GM23338 (cell line): Measurements from ENCODE around the gene ZFP62. TPM values are rescaled to one million over a fixed set of nuclear protein-coding genes. Genes with fewer than 3 reads are reported as not detected.

Experiments used
- ETS1 ChIP-seq: IDR thresholded peaks from 2 replicates; pipeline ENCODE4 v1.6.1; 2016; ENCODE audit warnings: antibody characterized with exemption
- JUNB ChIP-seq: IDR thresholded peaks from one replicate; pipeline ENCODE4 v1.6.1; 2016; ENCODE audit warnings: antibody characterized with exemption; ENCODE audit not compliant: unreplicated experiment
- REST ChIP-seq: IDR thresholded peaks from one replicate; pipeline ENCODE4 v1.6.1; 2018; ENCODE audit warnings: antibody characterized with exemption; ENCODE audit not compliant: unreplicated experiment
- STAT1 ChIP-seq: IDR thresholded peaks from one replicate; pipeline ENCODE4 v1.6.1; 2016; ENCODE audit warnings: antibody characterized with exemption; ENCODE audit not compliant: unreplicated experiment
- ZNF462 ChIP-seq: fragments of 250-450 bp; sonication (Bioruptor Pico); IDR thresholded peaks from 2 replicates; pipeline ENCODE4 v1.5.0; 2020; ENCODE audit warnings: mild to moderate bottlenecking, moderate library complexity
- polyA plus RNA-seq: library from polyadenylated mRNA; unstranded; fragments of >200 nt; fragmentation: Nextera tagmentation; extraction: Ambion mirVana; gene quantifications from 2 replicates; pipeline ENCODE4 v1.2.1, GENCODE V29; 2016
- total RNA-seq: library from RNA; depleted of rRNA; stranded (reverse); fragments of >200 nt; shearing (Covaris generic); gene quantifications from 2 replicates; pipeline ENCODE4 v1.2.3, GENCODE V29; 2014

Gene ZFP62
- total and polyA plus RNA-seq, 2 experiments from 2014 or later: 32.9 to 33.2 TPM

GRCh38 chr5:180815293-180815917 lies 45.7 kb downstream of the ZFP62 start (continued):
- TF ChIP-seq REST: no peak
- TF ChIP-seq STAT1: no peak
- no peak for TF ChIP-seq JUNB
- TF ChIP-seq ZNF462 (CRISPR knock-in tag): no peak
- TF ChIP-seq ETS1: no peak
